Activated naive CD4-positive, alpha-beta T cell (primary cell): ENCODE measurements around the gene SIGLEC12.
A peak's percentile ranks its signal among the peaks of the same experiment; 100 is the strongest.
"Not testable (repeated sequence)": the region's sequence is repeated elsewhere in the genome, so short reads cannot be mapped to it uniquely, and the experiment has no call there.

Experiments
- DNase-seq, 4 experiments: peaks; one replicate each; lab custom pipeline; 2025; lab: John Stamatoyannopoulos, UW

SIGLEC12 gene

GRCh38 chr19:51479531-51480331 is 21.9 kb downstream of the SIGLEC12 start:
- no peak for DNase-seq

- DNase-seq, result no peak
Observed at GRCh38 chr19:51478381-51479234, 23.0 kb downstream of the SIGLEC12 start, which contains the start of gene CEACAM18. TSS of gene CEACAM18 (plus strand) at chr19:51478539.

- DNase-seq, result no peak
Observed at GRCh38 chr19:51477344-51477743, 24.3 kb downstream of the SIGLEC12 start.

GRCh38 chr19:51476164-51476563 is 25.4 kb downstream of the SIGLEC12 start:
- DNase-seq, result no peak

- DNase-seq, result peak; percentile 63 to 77 (median 74)
Observed at GRCh38 chr19:51473009-51473707, 28.4 kb downstream of the SIGLEC12 start.

- no peak for DNase-seq
Observed at GRCh38 chr19:51472607-51473006, 29.0 kb downstream of the SIGLEC12 start.

- DNase-seq, result no peak
Observed at GRCh38 chr19:51471527-51471926, 30.1 kb downstream of the SIGLEC12 start.

- no peak for DNase-seq
Observed at GRCh38 chr19:51470966-51471365, 30.6 kb downstream of the SIGLEC12 start.

- DNase-seq, result no peak
Observed at GRCh38 chr19:51469629-51470028, 32.0 kb downstream of the SIGLEC12 start.

- DNase-seq, result no peak
Observed at GRCh38 chr19:51469162-51469561, 32.4 kb downstream of the SIGLEC12 start.

- no peak for DNase-seq
Observed at GRCh38 chr19:51468545-51468920, 33.1 kb downstream of the SIGLEC12 start.

- DNase-seq, result no peak
Observed at GRCh38 chr19:51467864-51468544, 33.6 kb downstream of the SIGLEC12 start.

GRCh38 chr19:51466723-51467122 is 34.9 kb downstream of the SIGLEC12 start:
- DNase-seq, result no peak

GRCh38 chr19:51463976-51464581 is 37.5 kb downstream of the SIGLEC12 start:
- DNase-seq, result not testable (repeated sequence)

- DNase-seq, result no peak
Observed at GRCh38 chr19:51462681-51463080, 38.9 kb downstream of the SIGLEC12 start.

GRCh38 chr19:51462276-51462675 is 39.3 kb downstream of the SIGLEC12 start:
- DNase-seq, result no peak

GRCh38 chr19:51461723-51462161 is 39.9 kb downstream of the SIGLEC12 start:
- DNase-seq, result no peak

GRCh38 chr19:51460164-51460992 is 41.2 kb downstream of the SIGLEC12 start:
- DNase-seq, result no peak

- no peak for DNase-seq
Observed at GRCh38 chr19:51458899-51459505, 42.6 kb downstream of the SIGLEC12 start.
